Trophoblast cell (in vitro differentiated cells and primary cell): ENCODE results near the gene THADA.

Experiments used
- DNase-seq, 2 donors: peaks; one replicate each; pipeline ENCODE4 v3.0.0-alpha.2; 2016
- H2AFZ ChIP-seq: 2 replicates; pipeline ENCODE4 v1.6.1; 2013; ENCODE audit warnings: low read length, moderate library complexity, mild to moderate bottlenecking; ENCODE audit not compliant: insufficient read depth, poor library complexity
- H2AK5ac ChIP-seq: 2 replicates; pipeline ENCODE4 v1.6.1; 2013; ENCODE audit warnings: mild to moderate bottlenecking, low read length
- H2BK120ac ChIP-seq: 2 replicates; pipeline ENCODE4 v1.6.1; 2013; ENCODE audit warnings: low read length, mild to moderate bottlenecking, moderate library complexity; ENCODE audit not compliant: insufficient read depth, poor library complexity
- H2BK12ac ChIP-seq: 2 replicates; pipeline ENCODE4 v1.6.1; 2013; ENCODE audit warnings: mild to moderate bottlenecking, low read length, moderate library complexity
- H2BK5ac ChIP-seq: 2 replicates; pipeline ENCODE4 v1.6.1; 2013; ENCODE audit warnings: low read length, low read depth, moderate library complexity, mild to moderate bottlenecking; ENCODE audit not compliant: poor library complexity
- H3K14ac ChIP-seq: 2 replicates; pipeline ENCODE4 v1.6.1; 2013; ENCODE audit warnings: mild to moderate bottlenecking, low read length
- H3K18ac ChIP-seq: 2 replicates; pipeline ENCODE4 v1.6.1; 2013; ENCODE audit warnings: mild to moderate bottlenecking, low read length
- H3K23ac ChIP-seq: 2 replicates; pipeline ENCODE4 v1.6.1; 2013; ENCODE audit warnings: low read length
- H3K27ac ChIP-seq: 2 replicates; pipeline ENCODE4 v1.5.1; 2013; ENCODE audit warnings: low read depth, mild to moderate bottlenecking, inconsistent platforms, low read length, moderate library complexity
- H3K27me3 ChIP-seq: 2 replicates; pipeline ENCODE4 v1.6.1; 2013; ENCODE audit warnings: inconsistent platforms, mild to moderate bottlenecking, low read length, moderate library complexity; ENCODE audit not compliant: insufficient read depth
- H3K36me3 ChIP-seq, 2 experiments: 1 replicate in 1 of 2; 2 replicates in 1 of 2; pipeline ENCODE4 v1.6.1; 2013; ENCODE audit warnings: low read length in 2 of 2, mild to moderate bottlenecking in 2 of 2, moderate library complexity in 1 of 2; ENCODE audit not compliant: insufficient read depth in 2 of 2, control insufficient read depth in 1 of 2
- H3K4ac ChIP-seq: 2 replicates; pipeline ENCODE4 v1.6.1; 2013; ENCODE audit warnings: low read depth, mild to moderate bottlenecking, low read length, moderate library complexity
- H3K4me1 ChIP-seq, 2 experiments: 1 replicate in 1 of 2; 2 replicates in 1 of 2; pipeline ENCODE4 v1.6.1; 2013; ENCODE audit warnings: low read length in 2 of 2, mild to moderate bottlenecking in 2 of 2, moderate library complexity in 1 of 2; ENCODE audit not compliant: insufficient read depth in 2 of 2, control insufficient read depth in 1 of 2
- H3K4me2 ChIP-seq: 2 replicates; pipeline ENCODE4 v1.6.1; 2013; ENCODE audit warnings: inconsistent platforms, mild to moderate bottlenecking, low read length, moderate library complexity
- H3K4me3 ChIP-seq: 2 replicates; pipeline ENCODE4 v1.5.1; 2013; ENCODE audit warnings: mild to moderate bottlenecking, low read depth, low read length, inconsistent platforms
- H3K79me1 ChIP-seq: one replicate; pipeline ENCODE4 v1.6.1; 2013; ENCODE audit warnings: low read length
- H3K79me2 ChIP-seq: 2 replicates; pipeline ENCODE4 v1.6.1; 2013; ENCODE audit warnings: low read length, mild to moderate bottlenecking; ENCODE audit not compliant: control insufficient read depth, insufficient read depth, poor library complexity
- H3K9ac ChIP-seq: 2 replicates; pipeline ENCODE4 v1.6.1; 2013; ENCODE audit warnings: mild to moderate bottlenecking, low read length
- H3K9me3 ChIP-seq: 2 replicates; pipeline ENCODE4 v1.6.1; 2013; ENCODE audit warnings: low read depth, mild to moderate bottlenecking, control low read depth, inconsistent platforms, low read length; ENCODE audit not compliant: insufficient read depth
- H4K12ac ChIP-seq: 2 replicates; pipeline ENCODE4 v1.6.1; 2013; ENCODE audit warnings: low read depth, mild to moderate bottlenecking, low read length, moderate library complexity
- H4K8ac ChIP-seq: 2 replicates; pipeline ENCODE4 v1.6.1; 2013; ENCODE audit warnings: low read depth, mild to moderate bottlenecking, low read length, moderate library complexity
- H4K91ac ChIP-seq: one replicate; pipeline ENCODE4 v1.6.1; 2013; ENCODE audit warnings: low read depth, mild to moderate bottlenecking, low read length, moderate library complexity
- WGBS: extraction: QIAGEN DNeasy Blood & Tissue Kit; methylation state at CpG from one replicate; pipeline ENCODE4 v1.1.7; 2013; ENCODE audit warnings: missing lambda C conversion rate; ENCODE audit not compliant: insufficient read length, insufficient coverage; ENCODE audit errors: extremely low coverage; 5-methylcytosine and 5-hydroxymethylcytosine counted together

Gene THADA

DNA sequence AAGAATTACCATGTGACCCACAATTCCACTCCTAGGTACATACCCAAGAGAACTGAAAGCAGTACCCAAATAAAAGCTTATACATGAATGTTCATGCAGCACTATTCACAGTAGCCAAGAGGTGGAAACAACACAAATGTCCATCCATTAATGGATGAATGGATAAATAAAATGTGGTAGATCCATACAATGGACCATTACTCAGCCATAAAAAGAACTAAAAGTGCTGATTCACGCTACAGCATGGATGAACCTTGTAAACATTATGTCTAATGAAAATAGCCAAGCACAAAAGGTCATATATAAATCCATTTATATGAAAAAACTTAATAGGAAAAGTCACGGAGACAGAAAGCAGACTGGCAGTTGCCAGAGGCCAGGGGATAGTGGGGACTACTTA is 345.8 kb downstream of the THADA start:
- Histone ChIP-seq H3K18ac (no peak overlapping the region), H3K23ac (no peak overlapping the region), H3K79me1 (peaks cover 57% of the 10 kb centered on the region), H3K27ac (peak overlapping the region; percentile 98), H3K9me3 (no peaks in the 10 kb centered on the region), H3K9ac (no peak overlapping the region), H2BK5ac (peak overlapping the region; percentile 88), H3K4me1 (peaks cover 19 to 30% of the 10 kb centered on the region in 2 experiments), H2BK12ac (peak overlapping the region; percentile 94), H4K91ac (peak overlapping the region; percentile 88), H3K36me3 (no peaks in the 10 kb centered on the region), H4K12ac (no peak overlapping the region), H3K14ac (peak overlapping the region; percentile 80), H2BK120ac (peak overlapping the region; percentile 77), H3K4me3 (no peak overlapping the region), H2AK5ac (no peak overlapping the region), H3K4ac (no peak overlapping the region), H3K4me2 (no peak overlapping the region), H4K8ac (no peak overlapping the region), H2AFZ (no peak overlapping the region), H3K79me2 (peaks cover 10% of the 10 kb centered on the region), H3K27me3 (no peaks in the 10 kb centered on the region)
- WGBS: no CpG with 5 or more reads among the region's 2 CpGs
- no peak for DNase-seq

DNA sequence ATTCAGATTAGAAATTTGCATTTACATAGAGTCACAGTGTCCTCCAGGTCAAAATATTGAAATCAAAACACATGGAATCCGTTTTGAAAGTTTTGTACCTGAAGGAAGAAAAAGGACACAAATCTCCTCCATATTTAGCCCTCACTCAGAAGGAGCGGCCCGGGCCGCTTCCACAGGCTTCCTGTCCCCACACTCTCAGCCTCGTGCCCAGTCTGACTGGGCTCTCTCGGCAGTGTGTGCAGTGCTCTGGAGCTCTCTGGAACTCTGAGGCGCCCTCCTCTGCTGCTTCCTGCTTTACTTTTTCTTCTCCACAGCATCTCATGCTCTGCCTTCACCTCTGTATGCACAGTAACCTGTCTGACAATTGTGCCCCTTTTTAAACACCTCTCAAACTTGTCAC is 347.2 kb downstream of the THADA start:
- Histone ChIP-seq H3K79me2 (peaks cover 9% of the 10 kb centered on the region), H2BK120ac (peak overlapping the region; percentile 18), H3K79me1 (peaks cover 53% of the 10 kb centered on the region), H3K36me3 (no peaks in the 10 kb centered on the region), H2AFZ (no peak overlapping the region), H3K9ac (no peak overlapping the region), H3K18ac (no peak overlapping the region), H3K4me1 (peaks cover 26 to 37% of the 10 kb centered on the region in 2 experiments), H2BK12ac (peak overlapping the region; percentile 67), H3K4ac (no peak overlapping the region), H3K14ac (peak overlapping the region; percentile 4), H2AK5ac (peak overlapping the region; percentile 65), H3K4me3 (no peak overlapping the region), H3K27ac (no peak overlapping the region), H3K4me2 (no peak overlapping the region), H3K23ac (no peak overlapping the region), H3K27me3 (no peaks in the 10 kb centered on the region), H4K91ac (peak overlapping the region; percentile 88), H2BK5ac (no peak overlapping the region), H3K9me3 (no peaks in the 10 kb centered on the region), H4K8ac (no peak overlapping the region), H4K12ac (no peak overlapping the region)
- WGBS: no CpG with 5 or more reads among the region's 7 CpGs
- no peak for DNase-seq

DNA sequence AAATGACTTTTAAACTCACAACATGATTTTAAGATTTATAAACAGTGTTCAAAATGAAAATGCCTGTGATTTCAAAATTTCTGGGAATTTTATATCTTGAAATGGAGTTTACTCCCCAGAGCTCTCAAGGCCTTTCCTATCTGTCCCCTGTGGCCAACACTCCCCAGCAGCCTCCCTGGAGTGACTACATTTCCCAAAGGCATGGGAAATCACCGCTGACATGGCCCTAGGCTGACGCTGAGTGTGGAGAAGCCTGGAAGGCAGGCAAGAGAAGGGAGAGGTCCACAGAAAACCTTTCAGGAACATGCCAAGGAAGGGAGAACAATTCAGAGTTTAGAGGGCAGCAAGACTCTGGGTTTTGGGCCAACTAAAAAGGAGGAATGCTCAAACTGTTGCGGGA is 349.2 kb downstream of the THADA start:
- Histone ChIP-seq H3K79me2 (peaks cover 5% of the 10 kb centered on the region), H3K27me3 (no peaks in the 10 kb centered on the region), H3K79me1 (peaks cover 40% of the 10 kb centered on the region), H3K4ac (peak overlapping the region; percentile 74), H2BK12ac (peak overlapping the region; percentile 98), H3K9me3 (no peaks in the 10 kb centered on the region), H2BK120ac (peak overlapping the region; percentile 89), H3K18ac (peak overlapping the region; percentile 75), H2AK5ac (peak overlapping the region; percentile 83), H2BK5ac (peak overlapping the region; percentile 83), H3K23ac (no peak overlapping the region), H4K8ac (peak overlapping the region; percentile 83), H3K14ac (peak overlapping the region; percentile 94), H3K36me3 (no peaks in the 10 kb centered on the region), H4K12ac (peak overlapping the region; percentile 65), H3K4me1 (peaks cover 19 to 24% of the 10 kb centered on the region in 2 experiments), H3K4me2 (no peak overlapping the region), H3K27ac (peak overlapping the region; percentile 58), H3K9ac (no peak overlapping the region), H4K91ac (peak overlapping the region; percentile 87), H2AFZ (no peak overlapping the region), H3K4me3 (no peak overlapping the region)
- WGBS: no CpG with 5 or more reads among the region's 3 CpGs
- DNase-seq: no peak

DNA sequence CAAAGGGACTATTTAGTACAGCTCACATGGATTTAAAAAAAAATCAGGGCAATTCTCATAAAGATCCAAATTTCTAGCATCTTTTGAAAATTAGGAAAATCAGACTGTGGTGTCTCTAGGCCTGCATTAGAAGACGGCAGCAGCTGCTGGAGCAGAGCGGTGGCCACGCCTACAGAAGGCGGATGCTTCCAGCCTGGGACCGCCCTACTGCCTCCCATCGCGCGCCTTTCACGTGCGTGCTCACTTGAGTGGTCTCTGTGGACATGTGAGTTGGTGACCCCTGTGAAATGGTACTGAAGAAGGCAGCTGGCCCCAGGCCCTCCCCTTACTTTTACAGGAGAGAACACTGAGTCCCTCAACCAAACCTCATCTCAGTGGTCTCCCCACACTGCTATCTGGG is 354.3 kb downstream of the THADA start:
- Histone ChIP-seq H3K79me1 (peaks cover 18% of the 10 kb centered on the region), H2AFZ (no peak overlapping the region), H2BK5ac (no peak overlapping the region), H3K27ac (no peak overlapping the region), H2AK5ac (no peak overlapping the region), H2BK12ac (peak overlapping the region; percentile 91), H3K9ac (no peak overlapping the region), H3K27me3 (no peaks in the 10 kb centered on the region), H2BK120ac (no peak overlapping the region), H3K79me2 (no peaks in the 10 kb centered on the region), H3K9me3 (no peaks in the 10 kb centered on the region), H3K4ac (no peak overlapping the region), H3K4me1 (peaks cover 13 to 15% of the 10 kb centered on the region in 2 experiments), H3K36me3 (no peaks in the 10 kb centered on the region), H4K12ac (no peak overlapping the region), H3K14ac (no peak overlapping the region), H3K4me2 (no peak overlapping the region), H3K18ac (peak overlapping the region; percentile 49), H4K91ac (peak overlapping the region; percentile 3), H4K8ac (peak overlapping the region; percentile 1), H3K4me3 (no peak overlapping the region), H3K23ac (no peak overlapping the region)
- no peak for DNase-seq
- WGBS: no CpG with 5 or more reads among the region's 10 CpGs
